Mammary epithelial cell (primary cell): ENCODE data around the gene NPFF.

Experiments
- CTCF ChIP-seq, 2 donors: IDR thresholded peaks in 1 of 2; conservative IDR thresholded peaks in 1 of 2; 2 replicates each; pipeline ENCODE4 v1.5.1; 2011 to 2012; ENCODE audit warnings: inconsistent platforms in 2 of 2, low read length in 2 of 2, mild to moderate bottlenecking in 2 of 2, control low read depth in 1 of 2, low read depth in 1 of 2; ENCODE audit not compliant: insufficient read depth in 1 of 2; ENCODE audit errors: extremely low read depth in 1 of 2
- EZH2 ChIP-seq: IDR thresholded peaks from 2 replicates; pipeline ENCODE4 v1.6.1; 2012; ENCODE audit warnings: low read length, inconsistent platforms, borderline replicate concordance

DNA sequence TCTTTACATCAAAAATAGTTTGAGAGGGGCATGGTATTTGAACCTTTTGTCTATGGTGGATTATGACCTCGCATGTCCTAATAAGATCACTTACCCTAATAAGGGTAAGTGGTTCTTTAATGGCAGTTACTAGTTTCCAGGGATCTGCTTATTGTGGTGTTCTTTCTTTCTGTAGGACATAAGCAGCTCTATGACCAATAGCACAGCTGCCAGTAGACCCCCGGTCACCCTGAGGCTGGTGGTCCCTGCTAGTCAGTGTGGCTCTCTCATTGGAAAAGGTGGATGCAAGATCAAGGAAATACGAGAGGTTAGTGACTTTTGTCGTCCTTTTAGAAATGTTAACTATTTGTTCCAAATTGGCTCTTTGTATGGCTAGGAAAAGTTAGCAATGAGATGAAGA is 48.2 kb downstream of the NPFF start:
- TF ChIP-seq CTCF (conservative IDR thresholded peaks at IDR 0.05 in 1 of 2, IDR thresholded peaks at IDR 0.05 in 1 of 2; ENCODE audit: extremely low read depth in 1 of 2, insufficient read depth in 1 of 2, low read depth in 1 of 2, low read length in 2 of 2) (no peak), EZH2 (no peak)
